Right atrium auricular region (tissue), 2 donors: ENCODE measurements around the gene CARMIL3. TPM values are rescaled to one million over a fixed set of nuclear protein-coding genes. Genes with fewer than 3 reads are reported as not detected.

Experiments
- DNase-seq: peaks from one replicate; pipeline ENCODE4 v3.0.0-alpha.2; 2019; ENCODE audit warnings: low spot score
- H3K27ac ChIP-seq, 2 donors: fragments of 200-600 bp; sonication (generic); 1 replicate in 1 of 2; 2 replicates in 1 of 2; pipeline ENCODE4 v1.5.1; 2016 to 2019
- H3K27me3 ChIP-seq, 2 donors: fragments of 200-600 bp; sonication (generic); one replicate each; pipeline versions ENCODE4 v1.5.1 to v1.6.0; 2017 to 2019
- H3K36me3 ChIP-seq: fragments of 200-600 bp; sonication (generic); one replicate; pipeline ENCODE4 v1.5.1; 2016
- H3K4me1 ChIP-seq, 2 donors: fragments of 200-600 bp; sonication (generic); one replicate each; pipeline versions ENCODE4 v1.5.1 to v1.6.0; 2017 to 2019
- H3K4me3 ChIP-seq, 2 donors: fragments of 200-600 bp; sonication (generic); 1 replicate in 1 of 2; 2 replicates in 1 of 2; pipeline ENCODE4 v1.5.1; 2017 to 2019; ENCODE audit warnings: mild to moderate bottlenecking in 1 of 2, moderate library complexity in 1 of 2
- H3K9me3 ChIP-seq, 2 donors: fragments of 200-600 bp; sonication (generic); one replicate each; pipeline ENCODE4 v1.5.1; 2019
- CTCF ChIP-seq, 2 donors: fragments of 200-600 bp; sonication (generic); IDR thresholded peaks; one replicate each; pipeline ENCODE4 v1.5.1; 2019; ENCODE audit warnings: antibody characterized with exemption in 2 of 2
- total RNA-seq, 2 donors: library from RNA; depleted of rRNA; stranded (reverse); fragments of >200 nt; gene quantifications; one replicate each; pipeline ENCODE4 v1.1.0, GENCODE V29; 2016

Gene CARMIL3
- total RNA-seq, 2 donors from 2014 or later = not detected

- H3K4me3 ChIP-seq = no peak overlapping the region
- H3K27ac ChIP-seq = no peak overlapping the region
- no peaks in the 10 kb centered on the region for H3K27me3 ChIP-seq
- no peak for TF ChIP-seq CTCF (IDR thresholded peaks at IDR 0.05)
- H3K9me3 ChIP-seq = no peaks in the 10 kb centered on the region
- H3K36me3 ChIP-seq = no peaks in the 10 kb centered on the region
- H3K4me1 ChIP-seq = no peaks in the 10 kb centered on the region
- DNase-seq = no peak
Observed at GRCh38 chr14:24060443-24060842, 8.6 kb downstream of the CARMIL3 start.

GRCh38 chr14:24060984-24061913, 9.4 kb downstream of the CARMIL3 start:
- Histone ChIP-seq H3K9me3 (no peaks in the 10 kb centered on the region), H3K4me3 (no peak overlapping the region), H3K27me3 (no peaks in the 10 kb centered on the region), H3K27ac (no peak overlapping the region), H3K36me3 (no peaks in the 10 kb centered on the region), H3K4me1 (no peaks in the 10 kb centered on the region)
- no peak for TF ChIP-seq CTCF (IDR thresholded peaks at IDR 0.05)
- DNase-seq = no peak

GRCh38 chr14:24062216-24062980, 10.6 kb downstream of the CARMIL3 start:
- no peaks in the 10 kb centered on the region for H3K27me3 ChIP-seq
- no peaks in the 10 kb centered on the region for H3K9me3 ChIP-seq
- H3K36me3 ChIP-seq = no peaks in the 10 kb centered on the region
- no peak for TF ChIP-seq CTCF (IDR thresholded peaks at IDR 0.05)
- no peak overlapping the region for H3K27ac ChIP-seq
- no peak overlapping the region for H3K4me3 ChIP-seq
- no peak for DNase-seq
- H3K4me1 ChIP-seq = no peaks in the 10 kb centered on the region

- no peaks in the 10 kb centered on the region for H3K4me1 ChIP-seq
- H3K27ac ChIP-seq = no peak overlapping the region
- no peaks in the 10 kb centered on the region for H3K27me3 ChIP-seq
- no peak for DNase-seq
- no peak for TF ChIP-seq CTCF (IDR thresholded peaks at IDR 0.05)
- H3K36me3 ChIP-seq = no peaks in the 10 kb centered on the region
- H3K4me3 ChIP-seq = no peak overlapping the region
- H3K9me3 ChIP-seq = no peaks in the 10 kb centered on the region
Observed at GRCh38 chr14:24063263-24063836, 11.5 kb downstream of the CARMIL3 start.

- H3K27me3 ChIP-seq = no peaks in the 10 kb centered on the region
- H3K36me3 ChIP-seq = no peaks in the 10 kb centered on the region
- TF ChIP-seq CTCF (IDR thresholded peaks at IDR 0.05) = no peak
Observed at GRCh38 chr14:24064091-24064795, 12.4 kb downstream of the CARMIL3 start.

More at GRCh38 chr14:24064091-24064795, 12.4 kb downstream of the CARMIL3 start:
- no peak overlapping the region for H3K27ac ChIP-seq
- H3K4me3 ChIP-seq = no peak overlapping the region
- no peaks in the 10 kb centered on the region for H3K9me3 ChIP-seq
- no peak for DNase-seq
- H3K4me1 ChIP-seq = no peaks in the 10 kb centered on the region
